GM18520 (cell line): ENCODE measurements around the gene HBEGF.

ENCODE experiments used
- ATAC-seq: cut with Tn5 transposase; IDR thresholded peaks from one replicate; pipeline ENCODE4 v1.9.1; 2021; ENCODE audit not compliant: unreplicated experiment

The HBEGF gene, protein sequence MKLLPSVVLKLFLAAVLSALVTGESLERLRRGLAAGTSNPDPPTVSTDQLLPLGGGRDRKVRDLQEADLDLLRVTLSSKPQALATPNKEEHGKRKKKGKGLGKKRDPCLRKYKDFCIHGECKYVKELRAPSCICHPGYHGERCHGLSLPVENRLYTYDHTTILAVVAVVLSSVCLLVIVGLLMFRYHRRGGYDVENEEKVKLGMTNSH

DNA sequence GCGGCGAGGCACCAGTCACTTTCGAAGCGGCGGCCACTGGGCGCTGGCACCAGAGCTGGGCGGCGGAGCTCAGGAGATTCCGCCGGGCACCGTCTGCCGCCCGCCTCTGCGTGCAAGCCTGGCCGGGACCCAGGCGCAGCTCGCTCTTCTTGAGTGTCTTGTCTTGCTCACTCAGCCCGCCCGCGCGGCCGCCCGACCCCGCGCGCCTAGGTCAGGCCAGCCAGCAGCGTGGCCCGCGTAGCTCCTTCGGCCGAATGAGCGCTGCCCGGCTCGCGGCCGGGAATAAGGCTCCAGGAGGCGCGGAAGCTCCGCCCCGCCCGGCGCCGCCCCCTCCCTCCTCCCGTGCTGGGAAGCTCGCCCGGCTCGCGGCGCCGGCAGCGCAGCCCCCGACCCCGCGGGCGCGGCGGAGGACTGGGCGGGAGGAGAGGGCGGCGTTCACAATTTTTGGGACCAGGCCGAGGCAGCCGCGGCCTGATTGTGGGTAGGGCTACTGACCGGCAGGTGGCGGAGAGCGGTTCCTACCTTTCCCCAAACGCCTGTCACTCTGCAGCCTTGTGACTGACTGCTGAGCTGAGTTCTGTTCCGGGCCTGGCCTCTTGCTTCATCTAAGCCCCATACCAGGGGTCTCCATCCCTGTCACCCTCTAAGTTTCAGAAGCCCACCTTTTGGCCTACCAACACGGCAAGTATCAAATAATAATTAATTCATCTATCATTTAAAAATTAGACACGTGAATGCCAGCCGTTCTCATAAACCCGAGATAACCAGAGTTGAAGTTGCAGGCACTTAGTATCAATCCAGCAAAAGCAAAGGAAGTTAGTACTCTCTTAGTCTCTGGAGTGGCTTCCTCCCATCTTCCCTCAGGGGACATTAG, at the start of gene HBEGF:
HBEGF (minus strand) TSS at position 256 of the 874 bp plus-strand sequence. CDS start 275 bp downstream, outside the sequence.
- ATAC-seq, result peak; percentile 61

DNA sequence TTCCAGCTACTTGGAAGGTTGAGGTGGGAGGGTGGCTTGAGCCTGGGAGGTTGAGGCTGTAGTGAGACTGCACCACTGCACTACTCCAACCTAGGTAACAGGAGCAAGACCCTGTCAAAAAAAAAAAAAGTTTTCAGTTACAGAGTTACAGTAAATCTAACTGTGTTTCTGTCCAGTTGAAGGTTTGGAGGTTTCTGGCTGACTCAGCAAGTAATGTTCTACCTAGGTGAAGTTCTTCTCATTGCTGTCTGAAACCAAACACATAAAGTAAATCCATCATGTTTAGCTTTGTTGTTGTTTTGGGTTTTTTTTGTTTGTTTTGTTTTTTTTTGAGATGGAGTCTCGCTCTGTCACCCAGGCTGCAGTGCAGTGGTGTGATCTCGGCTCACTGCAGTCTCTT, 47.3 kb upstream of the HBEGF start:
- ATAC-seq, result no peak

DNA sequence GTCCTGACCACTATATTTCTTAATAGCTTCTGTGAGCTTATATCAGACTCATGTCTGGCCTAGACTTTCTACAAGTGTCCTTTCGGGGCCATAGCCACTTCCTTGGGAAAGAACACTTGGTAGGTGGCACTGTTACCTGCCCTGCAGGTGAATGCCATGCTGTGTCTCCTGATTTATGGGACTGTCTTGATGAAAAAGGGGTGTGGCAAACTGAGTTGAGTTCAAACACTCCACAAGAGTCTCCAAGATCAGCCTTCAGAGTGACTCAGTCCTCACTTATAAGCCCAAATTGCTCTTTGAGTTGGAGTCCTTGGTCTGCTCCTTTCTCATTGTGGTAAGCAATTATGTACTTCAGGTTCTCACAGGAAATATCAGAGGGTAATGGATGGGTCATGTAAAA, 45.3 kb upstream of the HBEGF start:
- no peak for ATAC-seq

DNA sequence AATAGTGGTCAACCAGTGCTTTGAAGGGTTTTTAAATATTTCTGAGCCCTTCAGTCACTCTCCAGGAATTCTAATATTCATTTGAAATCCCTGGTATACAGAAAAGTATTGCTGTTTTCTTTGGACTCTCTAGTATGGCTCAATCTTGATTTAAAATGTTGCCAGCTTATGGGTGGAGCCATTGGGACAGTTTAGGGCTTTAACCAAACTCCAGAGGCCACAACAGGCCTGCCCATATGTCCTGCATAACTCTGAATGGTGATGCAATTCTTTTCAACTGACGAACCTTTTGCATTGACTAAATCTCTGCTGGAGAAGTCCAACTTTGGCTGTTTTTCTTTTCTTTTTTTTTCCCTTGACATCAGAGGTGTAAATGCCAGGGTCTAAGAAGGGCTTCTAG, 44.9 kb upstream of the HBEGF start:
- no peak for ATAC-seq

DNA sequence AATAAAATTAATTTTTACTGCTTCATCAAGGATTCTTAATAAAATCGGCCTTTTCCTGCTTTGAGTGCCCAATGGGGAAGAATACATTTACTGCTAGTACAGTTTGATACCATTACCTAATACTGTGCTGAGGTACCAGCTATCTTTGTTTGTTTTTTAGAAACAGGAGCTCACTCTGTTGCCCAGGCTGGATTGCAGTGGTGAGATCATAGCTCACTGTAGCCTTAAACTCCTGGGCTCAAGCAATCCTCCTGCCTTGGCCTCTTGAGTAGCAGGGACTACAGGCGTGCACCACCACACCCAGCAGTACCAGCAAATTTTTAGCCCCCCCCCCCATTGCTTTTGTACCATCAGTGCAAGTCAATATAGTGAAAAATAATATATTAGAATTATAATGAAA, 41.6 kb upstream of the HBEGF start:
- ATAC-seq, result no peak

DNA sequence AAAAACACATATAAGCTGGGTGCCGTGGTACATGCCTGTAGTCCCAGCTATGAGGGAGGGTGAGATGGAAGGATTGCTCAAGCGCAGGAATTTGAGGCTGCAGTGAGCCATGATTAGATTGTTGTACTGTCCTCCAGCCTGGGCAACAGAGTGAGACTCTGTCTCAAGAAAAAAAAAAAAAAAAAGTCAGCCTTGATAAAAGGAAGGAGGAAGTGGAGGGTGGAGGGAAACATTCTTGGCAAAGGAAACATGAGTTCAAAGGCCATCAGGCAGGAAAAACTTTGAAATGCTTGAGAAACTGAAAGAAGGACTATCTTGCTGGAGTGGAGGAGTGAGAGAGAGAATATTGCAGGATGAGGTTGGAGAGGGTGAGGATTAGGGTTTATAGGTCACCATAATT, 36.9 kb upstream of the HBEGF start:
- no peak for ATAC-seq

DNA sequence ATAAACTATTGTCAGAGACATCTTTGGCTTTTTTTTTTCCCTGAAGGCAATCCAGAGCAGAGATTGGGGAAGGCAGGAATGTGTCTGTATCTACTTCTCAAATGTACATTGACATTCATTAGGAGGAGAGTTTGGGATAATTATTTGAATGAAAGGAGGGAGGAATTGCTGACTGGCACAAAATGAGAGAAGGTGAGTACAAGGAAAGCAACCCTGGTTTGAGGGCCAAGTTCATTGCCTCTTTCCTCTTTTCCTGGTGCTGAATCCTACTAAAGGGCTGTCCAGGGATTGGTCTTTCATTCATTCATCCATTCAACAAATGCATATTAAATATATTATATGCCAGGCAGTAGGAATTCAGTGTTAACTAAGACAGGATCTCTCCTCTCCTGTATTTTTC, 36.5 kb upstream of the HBEGF start:
- no peak for ATAC-seq

DNA sequence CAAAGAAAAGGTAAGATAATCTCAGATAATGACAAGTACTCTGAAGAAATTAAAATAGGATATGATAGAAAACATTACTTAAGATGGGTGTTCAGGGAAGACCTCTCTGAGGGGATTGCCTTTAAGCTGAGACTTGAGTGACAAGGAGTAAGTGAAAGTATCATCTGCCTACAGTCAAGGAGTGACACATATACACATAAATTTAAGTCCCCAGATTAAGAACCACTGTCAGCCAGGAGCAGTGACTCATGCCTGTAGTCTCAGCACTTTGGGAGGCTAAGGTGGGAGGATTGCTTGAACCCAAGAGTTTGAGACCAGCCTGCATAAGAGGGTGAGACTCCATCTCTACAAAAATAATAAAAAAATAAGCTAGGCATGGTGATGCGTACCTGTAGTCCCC, 35.6 kb upstream of the HBEGF start:
- ATAC-seq, result no peak

DNA sequence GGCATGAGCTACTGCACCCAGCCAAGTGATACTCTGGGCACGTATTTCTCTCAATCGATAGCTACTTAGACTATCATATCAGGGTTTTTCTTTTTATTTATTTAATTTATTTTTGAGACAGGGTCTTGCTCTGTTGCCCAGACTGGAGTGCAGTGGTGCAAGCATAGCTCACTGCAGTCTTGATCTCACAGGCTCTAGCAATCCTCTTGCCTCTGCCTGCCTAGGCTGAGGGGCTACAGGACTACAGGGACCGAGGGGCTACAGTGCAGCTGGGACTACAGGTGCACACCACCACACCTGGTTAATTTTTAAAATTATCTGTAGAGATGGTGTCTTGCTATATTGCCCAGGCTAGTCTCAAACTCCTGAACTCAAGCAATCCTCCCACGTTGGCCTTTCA, 34.9 kb upstream of the HBEGF start:
- ATAC-seq, result no peak

DNA sequence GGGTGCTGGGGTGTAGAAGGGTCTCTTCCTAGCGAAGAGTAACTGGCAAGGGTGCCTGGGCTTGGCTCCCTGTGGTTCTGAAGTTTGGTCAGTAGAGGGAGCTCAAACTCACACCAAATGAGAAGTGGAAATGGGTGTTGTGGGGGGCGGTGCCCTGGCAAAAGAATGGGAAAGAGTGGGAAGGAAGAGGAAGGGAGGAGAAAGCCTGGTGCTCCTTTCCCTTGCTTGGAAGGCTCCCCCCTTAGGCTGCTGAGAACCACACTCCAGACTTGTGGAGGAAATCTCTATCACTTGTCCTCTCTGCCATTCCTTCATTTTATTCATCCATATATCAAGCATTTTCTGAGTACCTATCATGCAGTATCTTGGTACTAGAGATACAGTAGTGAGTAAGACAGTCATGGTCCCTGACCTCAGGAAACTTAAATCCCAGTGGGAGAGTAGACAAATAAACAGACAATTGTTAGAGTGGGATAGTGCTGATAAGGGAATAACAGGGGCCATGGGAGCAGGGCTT, 26.6 kb upstream of the HBEGF start:
- ATAC-seq, result no peak

DNA sequence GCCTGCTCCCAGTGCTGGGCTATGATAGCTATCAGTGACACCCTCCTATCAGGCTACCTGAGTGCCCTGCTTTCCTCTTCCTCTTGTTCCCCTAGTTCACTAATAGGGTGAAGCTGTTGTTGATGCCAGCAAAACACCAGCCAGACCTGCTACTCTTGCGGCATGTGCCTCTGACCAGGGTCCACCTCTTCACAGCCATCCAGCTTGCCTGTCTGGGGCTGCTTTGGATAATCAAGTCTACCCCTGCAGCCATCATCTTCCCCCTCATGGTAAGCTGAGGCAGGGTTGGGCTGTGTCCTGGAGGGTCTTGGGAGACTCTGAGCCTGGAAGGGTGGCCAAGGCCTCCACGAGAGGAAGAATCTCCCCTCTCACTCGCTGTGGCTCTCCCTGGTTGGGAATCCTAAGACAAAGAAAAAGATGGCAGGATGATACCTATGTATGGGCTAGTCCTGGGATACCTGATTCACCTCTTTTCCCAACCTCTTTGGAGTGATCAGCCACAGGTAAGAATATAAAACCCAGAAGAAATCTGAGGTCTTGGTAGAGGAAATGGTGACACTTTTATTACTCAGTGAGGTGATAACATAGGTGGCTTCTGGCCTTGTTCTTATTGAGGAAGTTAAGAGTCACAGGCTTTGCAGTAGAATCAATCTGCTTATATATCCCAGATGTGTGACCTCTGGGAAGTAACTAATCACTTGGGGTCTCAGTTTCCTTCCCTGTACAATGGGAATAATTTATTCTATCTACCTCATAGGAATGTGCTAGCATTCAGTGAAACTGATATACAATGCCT, 25.2 kb upstream of the HBEGF start:
- no peak for ATAC-seq

DNA sequence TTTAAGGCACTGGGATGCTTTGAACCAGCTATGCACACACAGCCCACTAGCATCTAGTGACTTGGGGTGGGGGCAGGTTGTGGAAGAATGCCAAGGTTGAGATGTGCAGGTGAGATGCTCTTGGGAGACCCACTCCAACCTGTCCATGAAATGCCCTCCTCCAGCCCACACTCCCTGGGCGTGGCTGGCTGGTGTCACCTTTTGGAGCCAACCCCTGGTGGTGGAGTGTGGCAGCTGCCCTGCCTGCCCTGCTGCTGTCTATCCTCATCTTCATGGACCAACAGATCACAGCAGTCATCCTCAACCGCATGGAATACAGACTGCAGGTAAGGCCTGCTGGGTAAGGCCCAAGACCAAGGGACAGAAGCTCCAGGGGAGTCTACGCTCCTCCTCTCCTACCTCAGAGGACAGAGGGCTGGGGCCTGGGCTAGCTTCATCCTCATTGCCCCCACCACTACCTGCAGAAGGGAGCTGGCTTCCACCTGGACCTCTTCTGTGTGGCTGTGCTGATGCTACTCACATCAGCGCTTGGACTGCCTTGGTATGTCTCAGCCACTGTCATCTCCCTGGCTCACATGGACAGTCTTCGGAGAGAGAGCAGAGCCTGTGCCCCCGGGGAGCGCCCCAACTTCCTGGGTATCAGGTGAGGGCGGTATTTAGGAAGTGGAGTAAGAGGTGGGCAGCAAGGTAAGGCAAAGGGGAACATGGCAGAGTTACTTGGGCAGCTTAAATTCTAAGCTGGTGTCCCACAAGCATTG, 21.0 kb upstream of the HBEGF start:
- no peak for ATAC-seq

DNA sequence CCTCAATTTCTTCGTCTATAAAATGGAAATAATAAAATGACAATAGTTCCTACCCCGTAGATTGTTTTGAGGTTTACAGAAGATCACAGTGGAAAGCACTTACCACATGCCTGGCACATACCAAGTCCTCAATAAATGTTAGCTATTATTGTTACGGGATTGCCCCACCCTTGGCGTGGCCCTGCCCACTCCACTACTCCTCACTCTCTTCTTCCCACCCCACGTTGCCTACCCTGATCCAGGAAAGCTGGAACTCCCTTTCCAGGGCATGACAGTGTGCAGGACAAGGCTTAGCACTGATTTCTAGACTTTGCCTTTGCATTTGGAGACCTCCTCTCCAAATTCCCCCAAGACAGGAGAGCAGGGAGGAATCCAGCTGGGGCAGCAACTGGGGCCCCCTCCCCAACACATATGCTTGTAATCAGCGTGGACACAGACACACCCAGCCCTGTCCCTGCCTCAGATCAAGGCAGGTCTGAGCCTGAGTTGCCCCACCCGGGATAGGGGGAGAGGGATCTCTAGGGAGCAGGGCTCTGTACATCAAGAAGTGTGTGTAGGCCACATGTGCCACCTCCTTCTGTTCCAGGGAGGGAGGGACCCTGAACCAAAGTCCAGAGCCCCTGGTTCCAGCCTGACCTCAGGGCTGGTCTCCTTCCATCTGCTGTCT, 20.3 kb upstream of the HBEGF start:
- no peak for ATAC-seq

DNA sequence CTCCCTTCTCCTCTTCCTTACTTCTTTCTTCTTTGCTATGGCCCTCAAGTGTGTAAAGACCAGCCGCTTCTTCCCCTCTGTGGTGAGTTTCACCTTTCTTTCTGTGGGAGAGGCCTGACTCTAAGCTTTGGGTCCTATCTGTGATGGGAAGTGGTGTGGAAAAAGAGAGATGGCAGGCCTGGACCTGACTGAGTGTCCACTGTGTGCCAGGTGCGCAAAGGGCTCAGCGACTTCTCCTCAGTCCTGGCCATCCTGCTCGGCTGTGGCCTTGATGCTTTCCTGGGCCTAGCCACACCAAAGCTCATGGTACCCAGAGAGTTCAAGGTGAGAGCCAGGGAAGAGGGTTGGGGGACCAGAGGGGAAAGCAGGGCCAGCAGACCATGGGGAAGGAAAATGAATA, 19.5 kb upstream of the HBEGF start:
- no peak for ATAC-seq

DNA sequence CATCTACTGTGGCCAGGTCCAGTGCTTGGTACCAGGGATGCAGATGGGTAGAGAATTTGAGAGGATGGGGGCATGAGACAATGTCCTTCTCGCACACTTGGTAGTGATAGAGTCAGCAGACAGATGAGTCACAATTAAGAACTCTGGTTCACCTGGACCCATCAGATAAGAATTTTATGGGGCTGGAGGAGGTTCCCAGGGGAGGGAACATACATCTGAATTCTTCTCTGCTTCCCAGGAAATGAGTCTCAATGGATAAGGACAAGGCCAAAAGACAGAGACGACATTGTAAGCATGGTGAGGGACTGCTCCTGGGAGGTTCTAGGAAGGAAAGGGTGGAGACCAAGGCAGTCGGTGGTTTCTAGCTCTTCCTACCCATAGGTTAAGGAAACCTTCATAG, 18.9 kb upstream of the HBEGF start:
- no peak for ATAC-seq

DNA sequence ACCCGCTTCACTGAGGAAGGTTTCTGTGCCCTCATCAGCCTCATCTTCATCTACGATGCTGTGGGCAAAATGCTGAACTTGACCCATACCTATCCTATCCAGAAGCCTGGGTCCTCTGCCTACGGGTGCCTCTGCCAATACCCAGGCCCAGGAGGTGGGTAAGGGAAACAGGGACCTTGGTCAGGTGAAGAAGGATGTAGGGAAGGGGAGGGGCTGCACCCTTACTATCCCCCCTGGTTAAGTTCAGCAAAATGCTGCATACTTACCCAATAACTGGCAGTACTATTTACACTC, 18.0 kb upstream of the HBEGF start:
- ATAC-seq, result no peak

DNA sequence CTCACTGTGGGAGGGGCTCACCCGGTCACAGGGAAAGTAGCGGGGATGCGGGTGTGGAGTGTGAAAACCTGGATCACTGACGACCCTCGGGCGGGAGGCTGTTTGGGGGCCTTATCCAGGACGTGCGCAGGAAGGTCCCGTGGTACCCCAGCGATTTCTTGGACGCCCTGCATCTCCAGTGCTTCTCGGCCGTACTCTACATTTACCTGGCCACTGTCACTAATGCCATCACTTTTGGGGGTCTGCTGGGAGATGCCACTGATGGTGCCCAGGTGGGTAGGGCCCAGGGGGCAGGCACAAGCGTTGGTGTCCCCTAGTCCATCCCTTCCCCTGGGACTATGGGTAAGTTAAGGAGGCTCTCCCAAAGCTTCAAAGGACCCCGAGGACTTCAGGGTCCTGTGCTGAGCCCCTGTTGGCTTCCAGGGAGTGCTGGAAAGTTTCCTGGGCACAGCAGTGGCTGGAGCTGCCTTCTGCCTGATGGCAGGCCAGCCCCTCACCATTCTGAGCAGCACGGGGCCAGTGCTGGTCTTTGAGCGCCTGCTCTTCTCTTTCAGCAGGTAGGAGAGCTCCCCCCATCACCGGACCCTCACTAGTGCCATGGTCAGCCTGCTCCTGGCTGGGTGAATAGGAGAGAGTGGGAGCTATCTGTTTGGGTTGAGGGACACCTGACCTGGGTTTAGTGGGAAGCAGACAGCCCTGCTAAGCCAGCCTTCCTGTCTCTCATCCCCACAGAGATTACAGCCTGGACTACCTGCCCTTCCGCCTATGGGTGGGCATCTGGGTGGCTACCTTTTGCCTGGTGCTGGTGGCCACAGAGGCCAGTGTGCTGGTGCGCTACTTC, 17.4 kb upstream of the HBEGF start:
- no peak for ATAC-seq

DNA sequence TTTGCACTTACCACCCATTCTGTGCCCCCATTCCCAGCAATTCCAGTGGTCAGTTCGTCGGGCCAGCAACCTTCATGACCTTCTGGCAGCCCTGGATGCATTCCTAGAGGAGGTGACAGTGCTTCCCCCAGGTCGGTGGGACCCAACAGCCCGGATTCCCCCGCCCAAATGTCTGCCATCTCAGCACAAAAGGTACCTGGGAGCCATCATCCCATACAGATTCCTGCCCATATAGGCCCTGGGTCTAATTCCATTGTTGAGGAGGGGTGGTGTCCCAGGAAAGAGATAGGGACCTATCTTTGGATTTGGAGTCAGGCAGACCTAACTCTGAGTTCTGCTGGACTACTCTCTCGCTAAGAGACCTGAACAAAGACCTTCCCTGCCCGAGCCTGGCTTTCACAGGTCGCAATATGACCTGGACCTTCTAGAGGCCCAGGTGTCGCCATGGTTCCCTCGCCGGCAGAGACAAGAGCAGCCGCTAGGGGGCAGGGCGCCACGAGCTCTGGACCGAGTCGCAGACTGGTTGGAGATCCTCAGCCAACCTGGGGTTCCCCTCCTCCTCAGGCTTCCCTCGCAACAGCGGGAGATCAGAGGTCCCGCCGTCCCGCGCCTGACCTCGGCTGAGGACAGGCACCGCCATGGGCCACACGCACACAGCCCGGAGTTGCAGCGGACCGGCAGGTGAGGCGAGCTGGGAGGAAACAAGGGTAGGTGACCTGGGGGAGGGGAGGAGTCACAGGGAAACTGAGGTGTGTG, 16.6 kb upstream of the HBEGF start:
- peak; percentile 88 for ATAC-seq

DNA sequence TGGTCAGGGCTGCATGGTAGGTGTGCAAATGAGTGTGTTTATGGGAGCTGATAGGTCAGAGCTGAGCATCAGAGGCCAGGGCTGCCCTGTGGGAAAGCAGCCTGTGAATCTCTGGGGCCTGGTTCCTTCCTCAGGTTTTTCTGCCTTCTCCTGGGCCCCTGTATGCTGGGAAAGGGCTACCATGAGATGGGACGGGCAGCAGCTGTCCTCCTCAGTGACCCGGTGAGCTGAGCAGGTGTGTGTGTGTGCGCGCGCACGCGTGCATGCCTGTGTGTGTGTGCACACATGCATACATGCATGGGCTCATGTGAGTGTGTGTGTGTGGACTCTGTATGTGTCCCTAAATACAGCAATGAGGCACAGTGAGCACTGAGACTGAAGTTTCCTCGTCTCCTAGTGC, 15.9 kb upstream of the HBEGF start:
- no peak for ATAC-seq
